ENCODE measurements around the gene ASF1B.
"Not testable (repeated sequence)": the region's sequence is repeated elsewhere in the genome, so short reads cannot be mapped to it uniquely, and the experiment has no call there.

ASF1B gene

DNA sequence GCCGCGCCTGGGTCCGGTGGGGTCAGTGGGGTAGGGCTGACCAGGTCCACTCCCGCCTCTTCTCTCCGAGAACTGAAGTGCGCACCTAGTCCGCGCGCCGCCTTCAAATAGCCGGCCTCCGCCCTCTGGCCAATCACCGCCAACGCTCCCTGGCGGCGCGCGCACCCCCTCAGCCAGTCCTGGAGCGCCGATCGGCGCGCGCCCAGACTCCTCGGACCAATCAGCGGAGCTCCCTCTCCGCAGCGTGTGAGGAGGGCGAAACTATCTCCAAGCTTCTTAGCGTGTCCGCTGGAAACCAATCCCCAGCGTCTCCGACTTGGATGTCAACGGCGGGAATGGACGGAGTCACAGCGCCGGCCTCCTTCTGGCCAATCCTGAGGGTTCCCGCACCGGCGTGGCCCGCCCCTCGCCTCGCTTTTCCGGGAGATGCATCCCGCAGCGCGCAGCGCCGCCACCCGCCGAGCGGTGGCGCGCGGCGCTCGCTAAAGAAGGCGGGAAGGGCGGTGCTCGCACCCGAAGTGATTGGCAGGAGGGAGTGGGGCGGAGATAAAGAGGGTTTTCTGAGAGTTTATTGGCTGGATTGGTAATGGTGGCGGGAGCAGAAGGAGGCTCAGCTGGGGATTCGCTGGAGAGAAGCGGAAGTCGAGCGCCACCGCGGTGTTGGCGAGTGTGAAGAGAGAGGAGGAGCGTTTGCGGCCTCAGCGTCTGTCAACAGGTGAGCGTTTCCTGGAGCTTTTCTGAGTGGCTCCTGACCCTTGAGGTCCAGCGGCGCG lies at the start of gene ASF1B:
Gene ASF1B, minus strand, starts transcription at position 81 of the 773 bp plus-strand sequence. CDS start 133 bp downstream, outside the sequence.
- Mint-ChIP-seq H3K27me3 (no peaks in the 10 kb centered on the region), H3K27ac (peak within 1 kb of the TSS; percentile 96 to 97), H3K4me1 (peaks cover 41% of the 10 kb centered on the region), H3K9me3 (no peaks in the 10 kb centered on the region), H3K4me3 (peak within 1 kb of the TSS; percentile 73 to 95)
- ATAC-seq (peak; percentile 90), DNase-seq (peak; percentile 99)

DNA sequence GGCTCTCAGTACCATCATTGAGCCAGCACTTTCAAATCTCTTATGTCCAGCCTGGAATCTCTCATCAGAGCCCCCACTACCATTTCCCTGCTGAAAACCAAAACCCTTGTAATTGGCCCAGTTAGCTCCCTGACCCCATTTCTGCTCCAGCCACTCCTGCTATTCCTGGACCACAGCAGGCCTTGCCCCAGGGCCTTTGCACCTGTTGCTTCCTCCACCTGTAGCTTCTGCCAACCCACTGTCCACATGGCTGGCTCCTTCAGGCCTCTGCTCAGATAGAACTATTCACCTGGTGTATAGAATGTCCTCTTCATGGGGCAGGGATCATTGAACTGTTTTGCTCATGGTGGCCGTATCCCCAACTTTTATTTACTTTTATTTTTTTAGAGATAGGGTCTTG lies 49.3 kb upstream of the ASF1B start:
- not testable (repeated sequence) for H3K27me3 Mint-ChIP-seq, DNase-seq, H3K4me1 Mint-ChIP-seq, ATAC-seq, H3K4me3 Mint-ChIP-seq, H3K9me3 Mint-ChIP-seq
- H3K27ac Mint-ChIP-seq: peak overlapping the region in 1 of 2 donors; percentile 20

DNA sequence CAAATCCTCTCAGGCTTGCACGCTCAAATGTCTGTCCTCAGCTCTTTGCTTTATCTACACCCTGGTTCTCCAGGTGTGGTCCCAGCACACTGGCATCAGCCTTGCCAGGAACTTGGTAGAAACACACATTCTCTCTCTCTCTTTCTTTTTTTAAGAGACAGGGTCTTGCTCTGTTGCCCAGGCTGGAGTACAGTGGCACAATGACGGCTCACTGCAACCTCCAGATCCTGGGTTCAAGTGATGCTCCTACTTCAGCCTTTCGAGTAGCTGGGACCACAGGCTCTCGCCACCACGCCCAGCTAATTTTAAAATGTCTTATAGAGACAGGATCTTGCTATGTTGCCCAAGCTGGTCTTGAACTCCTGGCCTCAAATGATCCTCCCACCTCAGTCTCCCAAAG lies 48.8 kb upstream of the ASF1B start:
- no peak overlapping the region for H3K4me3 Mint-ChIP-seq
- no peak for ATAC-seq

DNA sequence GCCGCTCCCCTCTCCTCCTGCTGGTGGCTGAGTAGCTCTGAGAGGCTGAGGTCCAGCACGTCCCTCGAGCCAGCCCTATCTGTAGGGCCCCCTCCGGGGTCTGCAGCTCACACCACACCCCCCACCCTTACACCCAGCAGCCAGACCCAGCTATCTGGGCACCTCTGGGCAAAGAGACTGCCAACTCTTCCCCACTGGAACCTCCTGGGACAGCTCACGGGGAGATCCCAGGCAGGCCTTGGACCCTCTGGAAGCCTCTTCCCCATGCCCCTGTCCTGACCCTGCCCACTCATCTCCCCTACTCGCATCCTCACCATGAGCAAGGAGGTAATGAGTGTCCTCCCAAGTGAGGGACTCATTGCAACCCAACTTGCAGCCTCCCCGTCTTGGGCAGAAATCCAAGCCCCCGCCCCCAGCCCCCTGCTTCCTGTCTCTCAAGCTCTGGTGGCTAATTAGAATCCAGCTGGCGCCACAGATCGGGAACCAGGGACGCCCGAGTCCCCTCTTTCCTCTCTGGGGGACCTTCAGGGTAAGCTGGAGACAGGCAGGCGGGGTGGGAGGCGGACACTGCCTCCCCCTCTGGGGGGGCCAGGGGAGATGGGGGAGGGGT lies 47.5 kb upstream of the ASF1B start:
- DNase-seq (no peak), ATAC-seq (no peak)
- no peaks in the 10 kb centered on the region for H3K9me3 Mint-ChIP-seq
- H3K27me3 Mint-ChIP-seq: no peaks in the 10 kb centered on the region
- no peaks in the 10 kb centered on the region for H3K4me1 Mint-ChIP-seq
- H3K27ac Mint-ChIP-seq: peak overlapping the region in 1 of 2 donors; percentile 67
- no peak overlapping the region for H3K4me3 Mint-ChIP-seq

More for the DNA sequence above, 48.8 kb upstream of the ASF1B start:
- DNase-seq: no peak
- no peaks in the 10 kb centered on the region for H3K27me3 Mint-ChIP-seq
- no peaks in the 10 kb centered on the region for H3K9me3 Mint-ChIP-seq
- peaks cover 3% of the 10 kb centered on the region for H3K4me1 Mint-ChIP-seq
- H3K27ac Mint-ChIP-seq: no peak overlapping the region

DNA sequence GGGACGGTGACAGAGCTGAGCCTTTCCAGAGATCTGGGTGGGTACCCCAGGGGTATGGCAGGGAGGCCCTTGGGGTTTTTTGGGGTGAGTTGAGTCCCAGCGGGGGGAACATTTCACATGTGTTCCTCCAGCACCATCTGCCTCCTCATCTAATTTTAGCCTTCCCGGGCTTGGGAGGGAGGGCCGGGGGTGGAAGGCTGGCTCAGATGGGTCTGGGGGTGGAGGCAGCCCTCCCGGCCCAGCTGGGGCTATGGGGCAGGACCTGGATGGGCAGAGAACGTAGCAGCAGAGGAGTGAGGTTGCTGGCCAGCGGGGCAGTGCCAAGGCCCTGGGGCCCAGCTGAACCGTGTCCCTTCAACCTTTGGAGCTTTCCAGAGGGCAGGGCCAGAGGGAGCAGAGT lies 46.1 kb upstream of the ASF1B start:
- Mint-ChIP-seq H3K27ac (no peak overlapping the region), H3K27me3 (no peaks in the 10 kb centered on the region), H3K9me3 (no peaks in the 10 kb centered on the region), H3K4me1 (no peaks in the 10 kb centered on the region), H3K4me3 (no peak overlapping the region)
- ATAC-seq: no peak
- DNase-seq: no peak

DNA sequence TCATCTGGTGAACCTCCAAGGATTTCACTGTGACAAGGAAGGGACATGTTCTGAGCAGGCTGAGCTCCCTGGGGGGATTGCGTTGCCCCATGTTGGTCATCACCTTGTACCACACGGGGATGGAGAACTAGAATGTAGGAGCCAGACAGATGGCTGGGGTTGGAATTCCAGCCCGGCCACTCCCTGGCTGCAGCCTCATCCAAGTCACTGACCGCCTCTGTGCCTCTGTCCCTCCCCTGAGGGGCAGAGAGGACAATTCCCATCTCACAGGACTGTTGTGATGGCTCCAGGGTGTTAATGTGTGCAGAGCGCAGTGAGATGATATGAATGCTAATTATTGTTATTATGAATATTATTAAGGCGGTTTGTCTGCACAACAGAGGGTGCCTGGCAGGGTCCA lies 45.5 kb upstream of the ASF1B start:
- DNase-seq (no peak), ATAC-seq (no peak)
- no peaks in the 10 kb centered on the region for H3K4me1 Mint-ChIP-seq
- H3K4me3 Mint-ChIP-seq: no peak overlapping the region
- no peak overlapping the region for H3K27ac Mint-ChIP-seq
- no peaks in the 10 kb centered on the region for H3K27me3 Mint-ChIP-seq
- no peaks in the 10 kb centered on the region for H3K9me3 Mint-ChIP-seq

DNA sequence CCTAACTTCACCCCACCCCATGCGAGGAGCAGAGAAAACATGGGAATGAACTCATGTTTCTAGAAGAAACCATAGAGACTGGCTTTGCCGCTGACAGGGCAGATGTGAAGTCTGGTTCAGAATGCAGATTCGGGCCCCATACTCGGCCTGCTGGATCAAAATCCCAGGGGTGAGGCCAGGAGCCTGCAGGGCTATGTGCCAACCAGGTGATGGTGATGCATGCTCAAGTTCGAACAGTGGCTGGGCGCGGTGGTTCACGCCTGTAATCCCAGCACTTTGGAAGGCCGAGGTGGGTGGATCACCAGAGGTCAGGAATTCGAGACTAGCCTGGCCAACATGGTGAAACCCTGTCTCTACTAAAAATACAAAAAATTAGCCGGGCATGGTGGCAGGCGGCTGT lies 44.8 kb upstream of the ASF1B start:
- not testable (repeated sequence) for DNase-seq, H3K27ac Mint-ChIP-seq, H3K4me3 Mint-ChIP-seq

DNA sequence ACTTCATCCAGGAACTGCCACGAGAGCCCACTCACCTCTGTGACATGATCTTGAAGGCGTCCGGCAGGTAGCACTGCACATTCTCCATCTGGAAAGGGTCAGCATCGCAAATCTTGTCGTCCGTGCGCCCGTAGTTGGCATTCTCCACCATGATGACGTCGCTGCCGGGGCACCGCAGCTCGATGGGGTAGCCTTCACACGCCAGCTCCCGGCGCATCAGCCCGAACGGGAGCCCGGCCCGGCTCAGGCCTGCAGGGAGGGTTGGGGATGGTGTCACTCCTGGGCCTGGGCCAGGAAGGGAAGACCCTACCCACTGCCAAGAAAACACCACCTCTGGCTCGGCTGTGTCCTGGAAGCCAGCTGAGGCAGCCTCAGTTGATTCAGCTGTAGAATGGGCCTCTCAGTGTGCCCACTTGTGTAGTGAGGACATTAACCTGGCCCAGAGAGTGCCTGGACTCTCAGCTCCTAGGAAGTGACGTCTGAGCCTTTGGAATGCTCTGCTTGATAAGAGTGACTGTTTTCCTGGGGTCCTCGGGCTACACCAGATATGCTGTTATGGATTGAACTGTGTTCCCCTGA lies 41.2 kb upstream of the ASF1B start:
- no peak overlapping the region for H3K27ac Mint-ChIP-seq

More for the DNA sequence above, 44.8 kb upstream of the ASF1B start:
- not testable (repeated sequence) for H3K9me3 Mint-ChIP-seq, H3K27me3 Mint-ChIP-seq, ATAC-seq, H3K4me1 Mint-ChIP-seq

DNA sequence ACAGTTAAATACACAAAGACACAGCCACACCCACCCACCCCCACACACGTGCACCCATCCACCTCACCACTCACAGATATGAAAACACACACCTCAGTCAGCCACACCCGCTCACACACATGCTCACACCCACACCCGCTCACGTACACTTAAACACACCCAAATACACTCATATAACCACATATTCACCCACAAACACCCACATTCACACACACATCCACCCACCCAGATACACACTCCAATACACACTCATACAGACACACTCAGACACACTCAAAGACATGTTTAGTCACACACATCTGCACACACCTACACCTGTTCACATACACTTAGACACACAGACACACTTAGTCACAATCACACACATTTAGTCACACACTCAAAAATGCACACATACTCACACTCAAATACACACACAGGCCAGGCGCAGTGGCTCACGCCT lies 39.0 kb upstream of the ASF1B start:
- Mint-ChIP-seq H3K27me3 (no peaks in the 10 kb centered on the region), H3K27ac (peak overlapping the region in 1 of 2 donors; percentile 0), H3K4me1 (peaks cover 7% of the 10 kb centered on the region), H3K4me3 (no peak overlapping the region), H3K9me3 (no peaks in the 10 kb centered on the region)
- no peak for ATAC-seq
- no peak for DNase-seq

More for the DNA sequence above, 41.2 kb upstream of the ASF1B start:
- no peak for DNase-seq
- Mint-ChIP-seq H3K9me3 (no peaks in the 10 kb centered on the region), H3K4me1 (peaks cover 7% of the 10 kb centered on the region), H3K4me3 (no peak overlapping the region), H3K27me3 (no peaks in the 10 kb centered on the region)
- no peak for ATAC-seq

DNA sequence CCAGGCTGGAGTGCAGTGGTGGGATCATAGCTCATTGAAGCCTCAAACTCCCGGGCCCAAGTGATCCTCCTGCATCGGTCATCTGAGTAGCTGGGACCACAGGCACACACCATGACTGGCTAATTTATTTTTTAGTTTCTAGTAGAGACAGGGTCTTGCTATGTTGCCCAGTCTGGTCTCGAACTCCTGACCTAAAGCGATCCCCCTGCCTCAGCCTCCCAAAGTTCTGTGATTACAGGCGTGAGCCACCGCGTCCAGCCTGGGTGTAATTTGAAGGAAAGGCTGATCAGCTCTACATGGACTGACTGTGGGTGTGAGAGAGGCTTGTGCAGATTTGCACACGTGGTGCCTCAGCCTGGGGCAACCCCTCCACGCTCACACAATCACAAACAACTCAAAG lies 38.5 kb upstream of the ASF1B start:
- Mint-ChIP-seq H3K27me3 (no peaks in the 10 kb centered on the region), H3K9me3 (no peaks in the 10 kb centered on the region), H3K27ac (no peak overlapping the region), H3K4me3 (no peak overlapping the region), H3K4me1 (peaks cover 7% of the 10 kb centered on the region)
- DNase-seq: no peak
- ATAC-seq: no peak

DNA sequence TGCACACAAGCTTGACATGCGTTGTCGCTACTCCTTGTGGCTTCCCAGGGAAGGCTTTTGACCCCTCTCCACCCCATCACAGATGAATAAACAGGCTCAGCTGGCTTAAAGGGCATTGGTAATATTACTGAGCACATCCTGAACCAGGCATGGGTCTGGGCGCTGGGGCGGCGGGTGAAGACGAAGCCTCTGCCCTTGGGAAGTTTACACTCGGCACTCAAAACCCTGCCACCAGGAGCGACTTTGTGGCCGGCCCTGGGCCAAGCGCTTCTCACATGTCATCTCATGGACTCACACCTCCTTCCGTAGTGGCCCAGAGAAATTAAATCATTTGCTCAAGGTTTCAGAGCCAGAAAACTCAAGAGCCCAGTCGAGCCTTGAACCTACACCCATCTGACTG lies 32.6 kb upstream of the ASF1B start:
- Mint-ChIP-seq H3K4me3 (no peak overlapping the region), H3K4me1 (peaks cover 33% of the 10 kb centered on the region), H3K27ac (no peak overlapping the region), H3K27me3 (no peaks in the 10 kb centered on the region), H3K9me3 (peaks cover 0 to 6% of the 10 kb centered on the region in 2 donors)
- ATAC-seq (no peak), DNase-seq (no peak)

DNA sequence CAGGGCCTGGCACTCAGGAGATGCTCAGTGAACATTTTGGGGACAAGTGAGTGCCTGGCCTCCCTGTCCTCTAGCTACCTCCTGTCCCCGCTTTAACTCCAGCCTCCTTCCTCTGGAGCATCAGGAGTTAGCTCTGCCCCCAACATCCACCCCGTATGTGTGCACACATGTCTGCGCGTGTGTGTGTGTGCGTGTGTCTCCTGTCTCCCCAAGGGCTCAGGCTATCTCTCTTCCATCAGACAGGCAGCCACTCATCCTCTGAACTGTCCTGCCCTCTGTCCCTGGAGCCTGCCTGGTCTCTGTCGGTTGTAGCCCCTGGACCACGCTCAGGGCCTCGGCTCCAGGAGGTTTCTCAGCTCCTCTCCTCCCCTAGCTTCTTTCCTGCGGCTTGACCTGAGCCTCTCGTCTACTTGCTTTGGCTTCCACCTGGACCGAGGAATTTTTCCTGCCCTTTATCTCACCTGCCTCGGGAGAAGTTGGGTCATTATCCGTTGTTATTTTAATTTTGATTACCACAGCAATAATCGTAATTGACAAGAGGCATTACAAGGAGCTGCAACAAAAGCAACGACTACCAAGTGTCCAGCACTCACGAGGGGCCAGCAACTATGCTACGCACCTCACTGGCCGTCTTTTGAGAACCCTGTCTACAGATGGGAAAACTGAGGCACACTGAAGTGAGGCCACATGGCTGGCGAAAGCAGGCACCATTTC lies 32.0 kb upstream of the ASF1B start:
- Mint-ChIP-seq H3K4me3 (peak overlapping the region in 1 of 2 donors; percentile 8), H3K27me3 (no peaks in the 10 kb centered on the region), H3K27ac (peak overlapping the region in 1 of 2 donors; percentile 65), H3K9me3 (peaks cover 0 to 6% of the 10 kb centered on the region in 2 donors), H3K4me1 (peaks cover 33% of the 10 kb centered on the region)
- no peak for DNase-seq
- ATAC-seq: no peak

DNA sequence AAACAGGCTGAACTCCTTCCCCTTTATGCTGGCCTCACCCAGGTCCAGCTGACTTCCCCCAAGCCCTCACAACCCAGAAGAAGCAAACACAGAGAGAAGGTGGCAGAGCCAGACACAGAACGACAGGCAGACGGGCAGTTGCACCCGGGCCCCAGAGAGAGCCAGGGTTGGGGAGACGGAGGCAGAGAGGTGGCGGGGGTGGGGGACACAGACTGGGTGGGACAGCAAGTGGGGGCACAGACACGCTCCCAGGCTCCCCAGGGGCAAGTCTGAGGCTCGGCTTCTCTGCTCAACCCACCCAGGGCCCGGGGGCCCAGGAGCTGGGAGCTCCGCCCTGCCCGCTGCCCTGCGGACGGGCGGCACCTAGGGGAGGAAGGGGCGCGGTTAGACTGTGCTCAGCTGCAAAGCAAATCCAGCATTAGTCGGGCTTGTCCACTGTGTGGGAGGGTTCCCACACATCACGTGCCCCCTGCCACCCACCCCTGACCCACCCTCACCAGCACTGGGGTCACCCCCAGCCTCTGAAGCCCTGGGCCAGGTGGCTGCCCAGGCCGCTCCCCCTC lies 31.3 kb upstream of the ASF1B start:
- peaks cover 0 to 6% of the 10 kb centered on the region in 2 donors for H3K9me3 Mint-ChIP-seq
- peak in 1 of 2 donors; percentile 16 for DNase-seq
- peak; percentile 56 for ATAC-seq
- peak overlapping the region in 1 of 2 donors; percentile 10 for H3K27ac Mint-ChIP-seq
- peaks cover 33% of the 10 kb centered on the region for H3K4me1 Mint-ChIP-seq
- H3K27me3 Mint-ChIP-seq: no peaks in the 10 kb centered on the region
- peak overlapping the region; percentile 84 to 88 for H3K4me3 Mint-ChIP-seq

DNA sequence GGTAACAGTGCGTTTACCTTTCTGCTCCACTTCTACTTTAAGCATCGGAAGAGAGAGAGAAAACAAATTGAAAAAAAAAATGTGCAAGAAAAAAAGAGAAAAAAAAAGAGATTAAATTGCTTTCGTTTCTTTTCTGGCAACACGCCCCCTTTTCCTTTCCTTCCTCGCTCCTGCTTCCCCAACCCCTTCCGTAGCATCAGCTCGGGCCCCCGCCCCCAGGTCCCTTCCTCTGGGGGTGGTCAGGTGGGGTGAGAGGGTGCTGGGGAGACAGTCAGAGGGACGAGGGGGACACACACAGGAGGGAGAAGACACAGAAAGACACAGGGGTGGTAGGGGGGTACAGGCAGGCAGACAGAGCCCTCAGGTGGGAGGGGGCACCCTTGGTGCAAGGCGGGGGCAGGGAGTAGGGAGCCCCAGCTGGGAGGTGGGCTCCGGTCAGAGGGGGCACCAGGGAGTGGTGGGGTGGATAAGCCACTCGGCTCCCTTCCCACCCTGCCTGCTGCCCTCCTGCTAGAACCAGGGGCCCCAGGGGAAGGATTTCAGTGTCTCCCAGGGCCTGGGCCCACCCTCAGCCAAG lies 30.7 kb upstream of the ASF1B start:
- H3K27me3 Mint-ChIP-seq: no peaks in the 10 kb centered on the region
- H3K4me1 Mint-ChIP-seq: peaks cover 33% of the 10 kb centered on the region
- DNase-seq: no peak
- ATAC-seq: peak; percentile 43
- H3K4me3 Mint-ChIP-seq: peak overlapping the region; percentile 84 to 88
- peak overlapping the region; percentile 57 to 93 for H3K27ac Mint-ChIP-seq
- H3K9me3 Mint-ChIP-seq: peaks cover 0 to 6% of the 10 kb centered on the region in 2 donors
